Measurements from ENCODE around the gene FOXP4. TPM values are rescaled to one million over a fixed set of nuclear protein-coding genes. Genes with fewer than 3 reads are reported as not detected.

FOXP4 gene
- total and polyA plus RNA-seq, 2 donors (not counting 1 experiment from before 2014, with no cell fraction given) = 0.81 to 1.8 TPM

DNA sequence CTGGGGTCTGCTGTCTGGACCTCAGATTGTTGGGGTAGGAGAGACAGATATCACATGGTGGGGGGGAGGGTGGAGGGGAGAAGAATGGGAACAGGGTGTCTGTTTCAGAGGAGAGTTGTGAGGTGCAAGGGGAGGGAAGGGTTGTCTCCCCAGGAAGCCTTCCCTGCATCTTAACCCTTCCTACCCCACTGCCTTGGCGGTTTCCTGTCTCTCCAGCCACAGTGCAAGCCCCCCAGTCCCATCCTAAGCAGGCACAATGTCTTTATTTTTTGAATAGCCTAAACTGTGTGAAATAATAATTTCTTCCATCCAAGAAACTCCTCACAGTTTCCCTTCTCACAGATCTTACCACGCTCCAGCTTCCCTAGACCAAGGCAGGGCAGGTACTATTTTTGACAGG lies 3.5 kb downstream of the FOXP4 start:
- Histone ChIP-seq H3K9ac (ENCODE audit: insufficient read depth, low read length) (no peak overlapping the region), H3K79me2 (ENCODE audit: control insufficient read depth, insufficient read depth, low read length) (peaks cover 3% of the 10 kb centered on the region), H3K4me2 (ENCODE audit: extremely low read depth, insufficient read depth, low read length) (no peak overlapping the region), H3K27ac (ENCODE audit: insufficient read depth, low read length) (no peak overlapping the region), H3K4me1 (ENCODE audit: control insufficient read depth, extremely low read depth, insufficient read depth, low read length) (peaks cover 2% of the 10 kb centered on the region), H3K9me3 (ENCODE audit: control insufficient read depth, insufficient read depth, low read depth, low read length) (no peaks in the 10 kb centered on the region), H4K20me1 (ENCODE audit: control insufficient read depth, extremely low read depth, insufficient read depth, low read length) (no peaks in the 10 kb centered on the region), H3K4me3 (replicated peaks in 1 of 4; ENCODE audit: control extremely low read depth in 1 of 4, insufficient read depth in 1 of 4, low read depth in 3 of 4, low read length in 4 of 4) (no peak overlapping the region), H3K27me3 (ENCODE audit: control insufficient read depth, insufficient read depth, low read length) (peaks cover 2% of the 10 kb centered on the region), H3K36me3 (ENCODE audit: control insufficient read depth, insufficient read depth, low read length) (no peaks in the 10 kb centered on the region), H2AFZ (ENCODE audit: low read length) (no peak overlapping the region)
- TF ChIP-seq, protein P1, sequence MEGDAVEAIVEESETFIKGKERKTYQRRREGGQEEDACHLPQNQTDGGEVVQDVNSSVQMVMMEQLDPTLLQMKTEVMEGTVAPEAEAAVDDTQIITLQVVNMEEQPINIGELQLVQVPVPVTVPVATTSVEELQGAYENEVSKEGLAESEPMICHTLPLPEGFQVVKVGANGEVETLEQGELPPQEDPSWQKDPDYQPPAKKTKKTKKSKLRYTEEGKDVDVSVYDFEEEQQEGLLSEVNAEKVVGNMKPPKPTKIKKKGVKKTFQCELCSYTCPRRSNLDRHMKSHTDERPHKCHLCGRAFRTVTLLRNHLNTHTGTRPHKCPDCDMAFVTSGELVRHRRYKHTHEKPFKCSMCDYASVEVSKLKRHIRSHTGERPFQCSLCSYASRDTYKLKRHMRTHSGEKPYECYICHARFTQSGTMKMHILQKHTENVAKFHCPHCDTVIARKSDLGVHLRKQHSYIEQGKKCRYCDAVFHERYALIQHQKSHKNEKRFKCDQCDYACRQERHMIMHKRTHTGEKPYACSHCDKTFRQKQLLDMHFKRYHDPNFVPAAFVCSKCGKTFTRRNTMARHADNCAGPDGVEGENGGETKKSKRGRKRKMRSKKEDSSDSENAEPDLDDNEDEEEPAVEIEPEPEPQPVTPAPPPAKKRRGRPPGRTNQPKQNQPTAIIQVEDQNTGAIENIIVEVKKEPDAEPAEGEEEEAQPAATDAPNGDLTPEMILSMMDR (conservative IDR thresholded peaks at IDR 0.05 in 1 of 2, IDR thresholded peaks at IDR 0.05 in 1 of 2; ENCODE audit: low read depth in 1 of 2, low read length in 2 of 2) = no peak
- no peak for TF ChIP-seq EZH2 (IDR thresholded peaks at IDR 0.05; ENCODE audit: low read length, missing control alignments)
- no peak for DNase-seq (ENCODE audit: low read depth in 2 of 2)

DNA sequence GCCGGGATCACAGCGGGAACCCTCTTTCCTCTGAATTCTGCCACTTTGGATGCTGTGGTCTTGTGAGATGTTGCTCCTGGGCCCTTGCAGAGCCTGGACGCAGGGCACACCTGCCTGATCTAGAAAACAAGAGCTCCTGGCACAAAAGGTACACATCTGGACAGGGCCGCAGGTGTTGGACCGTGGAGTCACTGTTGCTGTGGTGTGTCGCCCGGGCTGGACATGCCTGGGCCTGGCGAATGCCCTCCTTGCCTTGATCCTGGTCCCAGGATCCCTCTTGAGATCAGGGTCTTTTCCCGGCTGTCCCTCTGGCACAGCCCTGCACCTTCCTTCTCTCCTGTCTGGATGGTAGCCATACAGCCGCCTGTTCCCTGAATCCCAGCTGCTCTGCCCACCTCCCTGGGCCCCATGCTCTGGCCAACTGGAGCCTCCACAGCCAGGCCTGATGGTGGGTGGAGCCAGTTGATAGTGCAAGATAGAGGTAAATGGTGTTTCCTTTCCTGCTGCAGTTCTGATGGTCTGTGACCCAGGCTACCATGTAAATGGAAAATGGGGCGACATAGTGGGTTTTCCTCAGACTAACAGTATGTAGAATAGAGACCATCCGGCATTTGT lies 5.0 kb downstream of the FOXP4 start:
- Histone ChIP-seq H4K20me1 (ENCODE audit: control insufficient read depth, extremely low read depth, insufficient read depth, low read length) (no peaks in the 10 kb centered on the region), H3K79me2 (ENCODE audit: control insufficient read depth, insufficient read depth, low read length) (peaks cover 3% of the 10 kb centered on the region)

DNA sequence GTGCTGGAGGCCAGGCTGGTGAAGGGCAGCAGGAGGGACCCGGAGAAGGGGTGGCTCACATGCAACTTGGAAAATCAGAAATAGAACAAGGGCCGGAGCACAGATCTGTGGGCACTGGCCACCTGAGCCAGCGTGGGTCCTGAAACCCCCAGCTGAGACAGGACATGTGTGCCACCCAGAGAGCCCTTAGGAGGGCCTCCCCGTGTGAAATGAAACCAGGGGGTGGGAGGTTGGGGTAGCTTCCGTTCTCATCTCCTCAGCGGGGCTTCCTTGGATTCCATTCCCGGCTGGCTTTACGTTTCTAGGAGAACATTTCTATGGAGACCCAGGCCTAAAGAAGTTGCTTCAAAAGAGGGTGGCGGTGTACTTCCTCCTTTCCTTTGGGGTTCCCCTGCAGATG lies 5.7 kb downstream of the FOXP4 start:
- no peak for TF ChIP-seq EZH2 (IDR thresholded peaks at IDR 0.05; ENCODE audit: low read length, missing control alignments)
- TF ChIP-seq, protein P1 (conservative IDR thresholded peaks at IDR 0.05 in 1 of 2, IDR thresholded peaks at IDR 0.05 in 1 of 2; ENCODE audit: low read depth in 1 of 2, low read length in 2 of 2) = no peak
- Histone ChIP-seq H4K20me1 (ENCODE audit: control insufficient read depth, extremely low read depth, insufficient read depth, low read length) (no peaks in the 10 kb centered on the region), H3K9me3 (ENCODE audit: control insufficient read depth, insufficient read depth, low read depth, low read length) (no peaks in the 10 kb centered on the region), H3K9ac (ENCODE audit: insufficient read depth, low read length) (no peak overlapping the region), H3K4me2 (ENCODE audit: extremely low read depth, insufficient read depth, low read length) (no peak overlapping the region), H3K27me3 (ENCODE audit: control insufficient read depth, insufficient read depth, low read length) (no peaks in the 10 kb centered on the region), H3K79me2 (ENCODE audit: control insufficient read depth, insufficient read depth, low read length) (peaks cover 3% of the 10 kb centered on the region), H3K36me3 (ENCODE audit: control insufficient read depth, insufficient read depth, low read length) (no peaks in the 10 kb centered on the region), H3K4me1 (ENCODE audit: control insufficient read depth, extremely low read depth, insufficient read depth, low read length) (no peaks in the 10 kb centered on the region), H2AFZ (ENCODE audit: low read length) (no peak overlapping the region), H3K4me3 (replicated peaks in 1 of 4; ENCODE audit: control extremely low read depth in 1 of 4, insufficient read depth in 1 of 4, low read depth in 3 of 4, low read length in 4 of 4) (no peak overlapping the region), H3K27ac (ENCODE audit: insufficient read depth, low read length) (no peak overlapping the region)
- DNase-seq (ENCODE audit: low read depth in 2 of 2) = no peak

More for the DNA sequence above, 5.0 kb downstream of the FOXP4 start:
- Histone ChIP-seq H3K36me3 (ENCODE audit: control insufficient read depth, insufficient read depth, low read length) (no peaks in the 10 kb centered on the region), H3K9ac (ENCODE audit: insufficient read depth, low read length) (no peak overlapping the region), H3K4me2 (ENCODE audit: extremely low read depth, insufficient read depth, low read length) (no peak overlapping the region), H3K27ac (ENCODE audit: insufficient read depth, low read length) (no peak overlapping the region), H3K27me3 (ENCODE audit: control insufficient read depth, insufficient read depth, low read length) (no peaks in the 10 kb centered on the region), H2AFZ (ENCODE audit: low read length) (no peak overlapping the region), H3K4me1 (ENCODE audit: control insufficient read depth, extremely low read depth, insufficient read depth, low read length) (no peaks in the 10 kb centered on the region), H3K4me3 (replicated peaks in 1 of 4; ENCODE audit: control extremely low read depth in 1 of 4, insufficient read depth in 1 of 4, low read depth in 3 of 4, low read length in 4 of 4) (no peak overlapping the region), H3K9me3 (ENCODE audit: control insufficient read depth, insufficient read depth, low read depth, low read length) (no peaks in the 10 kb centered on the region)
- no peak for DNase-seq (ENCODE audit: low read depth in 2 of 2)
- TF ChIP-seq, protein P1 (conservative IDR thresholded peaks at IDR 0.05 in 1 of 2, IDR thresholded peaks at IDR 0.05 in 1 of 2; ENCODE audit: low read depth in 1 of 2, low read length in 2 of 2) = no peak
- no peak for TF ChIP-seq EZH2 (IDR thresholded peaks at IDR 0.05; ENCODE audit: low read length, missing control alignments)

Measured in fibroblast of lung (primary cell).